Fibroblast of villous mesenchyme (primary cell): Measurements from ENCODE around the gene TMCO4. TPM values are rescaled to one million over a fixed set of nuclear protein-coding genes. Genes with fewer than 3 reads are reported as not detected.

Experiments used
- DNase-seq: peaks from one replicate; pipeline ENCODE4 v3.0.0-alpha.2; 2010; ENCODE audit warnings: low read depth
- H3K4me3 ChIP-seq: 2 replicates; pipeline ENCODE4 v1.5.1; 2011; ENCODE audit warnings: low read depth, mild to moderate bottlenecking, low read length
- CTCF ChIP-seq: IDR thresholded peaks from 2 replicates; pipeline ENCODE4 v1.5.1; 2012; ENCODE audit warnings: low read depth, mild to moderate bottlenecking, low read length; ENCODE audit not compliant: insufficient read depth
- total RNA-seq: library from RNA; depleted of rRNA; stranded (reverse); fragments of >200 nt; gene quantifications from 2 replicates; pipeline ENCODE4 v1.2.3, GENCODE V29; 2012

The TMCO4 gene
- total RNA-seq, 1 donor: 20.7 TPM

GRCh38 chr1:19710825-19711611 lies 88.7 kb downstream of the TMCO4 start:
- H3K4me3 ChIP-seq: no peak overlapping the region
- no peak for TF ChIP-seq CTCF
- no peak for DNase-seq

GRCh38 chr1:19709260-19709793 lies 90.4 kb downstream of the TMCO4 start:
- no peak for TF ChIP-seq CTCF
- no peak overlapping the region for H3K4me3 ChIP-seq
- no peak for DNase-seq

GRCh38 chr1:19708567-19709110 lies 91.1 kb downstream of the TMCO4 start:
- no peak overlapping the region for H3K4me3 ChIP-seq
- no peak for DNase-seq
- no peak for TF ChIP-seq CTCF

- TF ChIP-seq CTCF: no peak
These were observed 93.6 kb downstream of the TMCO4 start for GRCh38 chr1:19706136-19706535.

GRCh38 chr1:19705464-19705863 lies 94.3 kb downstream of the TMCO4 start:
- TF ChIP-seq CTCF: no peak
- no peak for DNase-seq
- no peak overlapping the region for H3K4me3 ChIP-seq

More at GRCh38 chr1:19706136-19706535, 93.6 kb downstream of the TMCO4 start:
- H3K4me3 ChIP-seq: no peak overlapping the region
- DNase-seq: no peak

GRCh38 chr1:19704247-19705113 lies 95.2 kb downstream of the TMCO4 start:
- peak; percentile 94 for TF ChIP-seq CTCF
- peak; percentile 68 for DNase-seq
- H3K4me3 ChIP-seq: no peak overlapping the region
